HCT116 (cell line): ENCODE data around the gene BORCS8.

Source experiments
- EZH2 ChIP-seq: fragments of 200-600 bp; sonication (generic); IDR thresholded peaks from 2 replicates; pipeline ENCODE4 v1.6.1; 2017; ENCODE audit warnings: antibody characterized with exemption, mixed run types
- EZH2phosphoT487 ChIP-seq: fragments of 200-600 bp; IDR thresholded peaks from 2 replicates; pipeline ENCODE4 v1.6.1; 2018; ENCODE audit warnings: antibody characterized with exemption, borderline replicate concordance
- POLR2A ChIP-seq: IDR thresholded peaks from 2 replicates; pipeline ENCODE4 v1.7.0; 2011; ENCODE audit warnings: borderline replicate concordance; ENCODE audit not compliant: insufficient read depth, insufficient read length; ENCODE audit errors: extremely low read depth
- SP1 ChIP-seq: IDR thresholded peaks from 2 replicates; pipeline ENCODE4 v1.6.1; 2012; ENCODE audit warnings: low read depth
- YY1 ChIP-seq: IDR thresholded peaks from 2 replicates; pipeline ENCODE4 v1.6.1; 2011; ENCODE audit warnings: low read length, low read depth, moderate library complexity, mild to moderate bottlenecking; ENCODE audit not compliant: insufficient replicate concordance; ENCODE audit errors: extremely low read depth
- TF ChIP-seq, protein P1 (sequence below), 3 experiments: fragments of 200-600 bp in 1 of 3; sonication (generic) in 1 of 3; IDR thresholded peaks in 2 of 3; conservative IDR thresholded peaks in 1 of 3; 2 replicates each; pipeline ENCODE4 v1.5.1; 2012 to 2017; ENCODE audit warnings: low read depth in 2 of 3, low read length in 2 of 3, antibody characterized with exemption in 1 of 3, borderline replicate concordance in 1 of 3, control low read depth in 1 of 3, mild to moderate bottlenecking in 1 of 3, mixed read lengths in 1 of 3, mixed run types in 1 of 3, moderate library complexity in 1 of 3; ENCODE audit not compliant: insufficient read depth in 1 of 3
- TF ChIP-seq, protein P2 (sequence below): IDR thresholded peaks from 2 replicates; pipeline ENCODE4 v1.6.1; 2012

DNA sequence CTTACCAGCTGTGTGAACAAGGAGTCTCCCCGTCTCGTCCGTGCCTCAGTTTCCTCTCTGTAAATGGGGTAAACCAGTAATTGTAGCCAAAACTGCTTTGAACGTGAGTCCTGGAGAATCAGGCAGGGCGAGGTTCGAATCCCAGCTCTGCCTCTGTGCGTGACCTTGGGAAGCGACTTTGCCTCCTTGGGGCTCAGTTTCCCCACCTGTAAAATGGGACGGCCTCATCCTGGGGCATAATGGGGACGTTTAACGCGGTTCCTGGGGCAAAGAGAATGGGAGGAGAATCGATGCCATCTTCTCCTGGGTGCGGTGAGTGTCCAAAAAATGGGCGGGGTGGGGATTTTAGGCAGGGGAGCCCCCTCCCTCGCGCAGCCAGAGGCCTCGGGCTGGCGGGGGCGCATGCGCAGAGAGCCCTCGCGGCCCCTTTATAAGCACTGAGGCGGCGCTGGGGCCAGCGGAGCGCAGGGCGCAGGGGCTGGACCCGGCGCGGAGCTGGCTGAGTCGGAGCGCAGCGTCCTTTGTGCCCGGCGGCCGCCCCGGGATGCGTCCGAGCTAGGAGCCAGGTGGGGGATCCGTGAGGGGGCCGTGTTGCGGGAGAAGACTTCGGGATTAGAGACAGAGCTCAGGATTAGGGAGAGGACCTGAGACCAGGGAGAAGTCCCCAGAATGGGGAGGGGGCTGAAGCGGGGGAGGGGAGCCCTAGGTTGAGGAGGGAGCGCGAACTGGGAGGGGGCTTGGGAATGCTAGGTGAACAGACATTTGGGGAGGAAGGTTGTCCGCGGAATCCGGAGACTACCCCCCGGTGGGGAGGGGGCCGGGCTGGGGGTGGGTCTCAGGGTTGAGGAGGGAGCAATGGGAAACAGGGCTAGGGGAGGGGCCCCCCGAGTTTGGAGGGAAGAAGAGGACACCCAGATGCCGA, 19.8 kb upstream of the BORCS8 start, which contains the start of gene NCAN:
- TF ChIP-seq, protein P1, sequence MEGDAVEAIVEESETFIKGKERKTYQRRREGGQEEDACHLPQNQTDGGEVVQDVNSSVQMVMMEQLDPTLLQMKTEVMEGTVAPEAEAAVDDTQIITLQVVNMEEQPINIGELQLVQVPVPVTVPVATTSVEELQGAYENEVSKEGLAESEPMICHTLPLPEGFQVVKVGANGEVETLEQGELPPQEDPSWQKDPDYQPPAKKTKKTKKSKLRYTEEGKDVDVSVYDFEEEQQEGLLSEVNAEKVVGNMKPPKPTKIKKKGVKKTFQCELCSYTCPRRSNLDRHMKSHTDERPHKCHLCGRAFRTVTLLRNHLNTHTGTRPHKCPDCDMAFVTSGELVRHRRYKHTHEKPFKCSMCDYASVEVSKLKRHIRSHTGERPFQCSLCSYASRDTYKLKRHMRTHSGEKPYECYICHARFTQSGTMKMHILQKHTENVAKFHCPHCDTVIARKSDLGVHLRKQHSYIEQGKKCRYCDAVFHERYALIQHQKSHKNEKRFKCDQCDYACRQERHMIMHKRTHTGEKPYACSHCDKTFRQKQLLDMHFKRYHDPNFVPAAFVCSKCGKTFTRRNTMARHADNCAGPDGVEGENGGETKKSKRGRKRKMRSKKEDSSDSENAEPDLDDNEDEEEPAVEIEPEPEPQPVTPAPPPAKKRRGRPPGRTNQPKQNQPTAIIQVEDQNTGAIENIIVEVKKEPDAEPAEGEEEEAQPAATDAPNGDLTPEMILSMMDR (IDR thresholded peaks at IDR 0.05 in 2 of 3, conservative IDR thresholded peaks at IDR 0.05 in 1 of 3; ENCODE audit: borderline replicate concordance in 1 of 3, insufficient read depth in 1 of 3, low read depth in 2 of 3, low read length in 2 of 3), result no peak
- TF ChIP-seq, protein P2, sequence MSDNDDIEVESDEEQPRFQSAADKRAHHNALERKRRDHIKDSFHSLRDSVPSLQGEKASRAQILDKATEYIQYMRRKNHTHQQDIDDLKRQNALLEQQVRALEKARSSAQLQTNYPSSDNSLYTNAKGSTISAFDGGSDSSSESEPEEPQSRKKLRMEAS, result no peak
- TF ChIP-seq POLR2A (no peak), YY1 (no peak), SP1 (no peak), EZH2phosphoT487 (no peak), EZH2 (no peak)
